GM19455 (cell line): ENCODE data around the gene GRK5.
"Not testable (repeated sequence)": the region's sequence is repeated elsewhere in the genome, so short reads cannot be mapped to it uniquely, and the experiment has no call there.

Experiments used
- ATAC-seq: cut with Tn5 transposase; IDR thresholded peaks from one replicate; pipeline ENCODE4 v1.9.1; 2021; ENCODE audit not compliant: unreplicated experiment

Gene GRK5

DNA sequence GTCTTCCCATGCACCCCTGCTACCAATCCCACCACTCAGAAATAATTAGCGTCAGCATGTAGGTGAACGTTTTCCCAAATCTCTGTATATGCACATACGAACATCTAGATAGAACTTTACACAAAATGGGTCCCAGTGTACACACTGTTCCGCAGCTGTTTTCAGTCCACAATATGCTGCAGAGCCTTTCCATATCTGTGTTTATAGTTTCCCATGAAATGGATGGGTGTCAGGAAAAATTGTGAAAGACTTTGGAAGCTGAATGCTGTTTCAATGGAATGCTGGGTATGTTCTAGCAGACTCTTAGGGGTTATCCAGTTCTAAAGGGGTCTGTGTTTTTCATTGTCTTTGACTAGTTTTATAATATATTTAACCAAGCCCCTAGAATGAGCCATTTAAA lies 13.8 kb downstream of the GRK5 start:
- no peak for ATAC-seq

DNA sequence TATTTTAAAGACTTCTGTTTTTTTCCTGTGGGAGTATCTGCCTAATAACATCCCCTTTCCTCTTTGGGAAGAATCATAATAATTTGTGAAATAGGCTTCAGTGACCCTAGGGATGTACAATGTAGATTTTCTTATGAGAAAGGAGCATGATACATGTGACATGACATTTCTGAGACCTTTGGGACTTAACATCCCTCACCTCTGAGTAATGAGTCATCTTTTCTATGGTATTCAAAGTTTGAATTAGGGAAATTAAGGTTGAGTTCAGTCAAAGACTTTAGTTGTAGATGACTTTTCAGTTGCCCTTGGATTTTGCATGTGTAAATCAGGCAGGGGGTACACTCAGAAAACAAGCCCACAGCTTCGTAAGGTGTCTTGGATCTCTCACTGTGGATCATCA lies 14.3 kb downstream of the GRK5 start:
- ATAC-seq, result no peak

DNA sequence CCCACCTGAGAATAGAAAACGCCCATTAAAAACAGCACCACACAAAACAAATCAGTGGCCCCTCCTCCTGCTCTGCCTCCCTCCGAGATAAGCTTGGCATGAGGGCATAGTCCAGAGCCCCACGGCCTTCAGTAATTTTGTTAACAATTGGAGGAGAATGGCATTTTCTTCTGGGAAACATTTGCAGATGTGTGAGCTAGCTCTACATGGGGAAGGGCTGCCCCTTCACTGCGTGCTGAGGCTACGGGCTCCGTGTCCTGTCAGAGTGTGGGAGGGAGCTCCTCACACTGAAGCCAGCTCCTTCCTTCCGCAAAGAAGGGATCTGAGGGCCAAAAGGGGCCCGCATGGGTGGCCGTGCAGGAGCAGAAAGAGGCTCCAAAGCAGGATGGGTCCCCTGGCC lies 15.2 kb downstream of the GRK5 start:
- no peak for ATAC-seq

DNA sequence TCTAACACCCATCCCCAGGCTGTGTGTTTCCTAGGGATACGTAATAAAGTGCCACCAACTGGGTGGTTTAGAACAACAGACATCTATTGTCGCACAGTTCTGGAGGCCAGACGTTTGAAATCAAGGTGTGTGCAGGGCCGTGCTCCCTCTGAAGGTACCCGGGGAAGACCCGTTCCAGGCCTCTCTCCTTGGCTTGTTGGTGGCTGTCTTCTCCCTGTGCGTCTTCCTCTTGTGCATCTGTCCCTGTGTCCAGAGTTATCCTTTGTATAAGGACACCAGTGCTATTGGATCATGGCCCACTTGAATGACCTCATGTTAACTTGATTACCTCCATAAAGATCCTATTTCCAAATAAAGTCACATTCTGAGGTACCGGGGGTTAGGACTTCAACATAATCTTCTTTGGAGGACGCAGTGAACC lies 15.6 kb downstream of the GRK5 start:
- ATAC-seq, result no peak

DNA sequence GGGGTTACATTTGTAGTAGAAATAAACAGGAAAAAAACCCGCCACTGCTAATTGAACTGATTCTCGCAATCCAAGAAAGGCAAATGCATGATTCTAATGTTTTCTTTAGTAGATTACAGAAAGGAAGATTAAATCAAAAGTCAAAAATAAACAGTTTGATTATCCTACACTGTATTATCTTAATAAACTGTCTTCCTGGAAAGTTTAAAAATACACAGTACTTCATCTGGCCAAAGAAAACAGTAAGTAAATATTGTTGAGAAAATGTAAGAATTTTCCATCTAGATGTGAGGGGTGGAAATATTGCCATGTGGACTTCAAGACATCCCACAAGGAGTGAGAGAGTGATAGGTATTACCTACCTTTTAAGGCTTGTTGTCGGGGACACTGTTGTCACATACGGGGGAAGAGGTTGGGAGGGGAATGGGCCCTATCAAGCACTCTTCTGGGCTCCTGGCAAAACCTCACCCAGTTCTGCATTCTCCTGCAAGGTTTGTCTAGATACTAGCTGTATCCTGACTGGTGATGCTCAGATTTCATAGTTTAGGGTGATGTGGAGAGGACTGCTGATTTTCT lies 17.8 kb downstream of the GRK5 start:
- no peak for ATAC-seq

DNA sequence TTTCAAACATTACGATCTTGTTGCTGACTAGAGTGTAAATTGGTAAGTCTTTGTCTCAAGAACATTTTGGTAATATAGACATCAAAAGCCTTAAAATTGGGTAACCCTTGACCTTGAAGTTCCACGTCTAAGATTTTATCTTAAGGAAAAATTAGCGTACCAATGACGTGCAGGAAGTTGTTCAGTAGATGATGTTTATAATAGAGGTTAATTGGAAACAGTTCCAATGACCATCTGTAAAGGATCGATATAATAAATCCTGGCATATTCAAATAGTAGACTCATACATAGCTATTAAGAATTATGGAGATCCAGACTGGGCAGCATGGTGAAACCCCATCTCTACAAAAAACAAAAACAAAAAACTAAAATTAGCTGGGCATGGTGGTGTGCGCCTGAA lies 20.5 kb downstream of the GRK5 start:
- no peak for ATAC-seq

DNA sequence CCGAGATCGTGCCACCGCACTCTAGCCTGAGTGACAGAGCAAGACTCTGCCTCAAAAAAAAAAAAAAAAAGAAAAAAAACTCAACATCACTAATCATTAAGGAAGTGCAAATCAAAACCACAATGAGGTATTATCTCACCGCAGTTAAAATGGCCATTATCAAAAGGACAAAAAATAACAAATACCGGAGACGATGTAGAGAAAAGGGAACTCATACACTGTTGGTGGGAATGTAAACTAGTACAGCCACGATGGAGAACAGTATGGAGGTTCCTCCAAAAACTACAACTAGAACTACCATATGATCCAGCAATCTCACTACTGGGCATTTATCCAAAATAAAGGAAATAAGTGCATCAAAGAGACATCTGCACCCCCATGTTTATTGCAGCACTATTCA lies 24.3 kb downstream of the GRK5 start:
- no peak for ATAC-seq

DNA sequence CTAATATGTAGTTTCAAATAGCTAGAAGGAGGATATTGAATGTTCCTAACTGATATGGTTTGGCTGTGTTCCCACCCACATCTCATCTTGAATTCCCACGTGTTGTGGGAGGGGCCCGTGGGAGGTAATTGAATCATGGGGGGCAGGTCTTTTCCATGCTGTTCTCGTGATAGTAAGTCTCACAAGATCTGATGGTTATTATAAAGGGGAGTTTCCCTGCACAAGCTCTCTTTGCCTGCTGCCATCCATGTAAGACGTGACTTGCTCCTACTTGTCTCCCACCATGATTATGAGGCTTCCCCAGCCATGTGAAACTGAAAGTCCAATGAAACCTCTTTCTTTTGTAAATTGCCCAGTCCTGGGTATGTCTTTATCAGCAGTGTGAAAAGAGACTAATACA lies 25.1 kb downstream of the GRK5 start:
- ATAC-seq, result not testable (repeated sequence)

DNA sequence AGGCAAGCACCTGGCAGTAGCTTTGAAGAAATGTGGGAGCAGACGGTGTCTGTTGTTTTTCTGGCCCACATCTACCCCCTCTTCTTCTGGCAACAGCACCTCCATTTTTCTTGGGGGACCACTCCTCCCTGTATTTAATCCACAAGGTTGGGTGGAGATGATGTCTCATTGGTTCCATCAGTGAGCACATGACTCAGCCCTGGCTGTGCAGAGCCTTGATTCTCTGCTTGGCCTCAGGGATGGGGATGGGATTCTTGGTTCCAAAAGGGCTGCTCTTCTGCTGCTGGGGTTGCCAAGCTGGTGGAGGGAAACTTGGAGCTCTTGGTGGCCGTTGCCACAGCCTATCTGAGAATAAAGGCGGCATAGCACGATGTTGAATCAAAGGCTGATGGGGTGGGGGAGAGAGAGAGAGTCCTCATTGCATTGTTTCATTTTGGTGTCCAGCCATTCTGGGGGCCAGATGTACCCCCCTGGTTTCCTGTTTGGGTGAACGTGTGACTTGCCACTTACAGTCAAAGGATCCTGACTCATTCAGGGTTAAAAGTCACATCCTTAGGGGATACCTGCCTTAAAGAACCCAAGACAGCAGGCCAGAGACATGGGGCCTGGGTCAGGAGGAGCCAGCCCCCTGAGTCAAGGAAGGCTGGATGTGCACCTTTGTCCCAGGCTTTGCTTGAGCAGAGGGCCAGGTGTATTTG lies 25.9 kb downstream of the GRK5 start:
- ATAC-seq, result no peak

DNA sequence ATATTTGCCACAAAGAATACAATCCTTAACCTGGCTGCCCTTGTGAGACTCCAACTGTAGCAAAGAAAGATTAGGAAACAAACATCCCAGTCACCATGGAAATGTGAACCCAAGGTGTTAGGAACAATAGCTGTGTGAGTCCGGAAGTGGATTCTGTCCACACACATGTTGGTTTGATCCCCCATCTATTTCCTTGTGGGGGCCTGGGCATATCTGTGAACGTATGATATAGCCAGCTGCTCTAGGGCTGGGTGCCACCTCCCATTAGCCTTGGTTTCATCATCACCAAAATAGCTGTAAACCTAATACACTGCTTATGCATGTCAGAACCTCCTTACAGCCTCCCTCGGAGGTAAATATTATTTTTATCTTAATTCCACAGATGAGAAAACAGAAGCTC lies 26.4 kb downstream of the GRK5 start:
- ATAC-seq, result no peak

DNA sequence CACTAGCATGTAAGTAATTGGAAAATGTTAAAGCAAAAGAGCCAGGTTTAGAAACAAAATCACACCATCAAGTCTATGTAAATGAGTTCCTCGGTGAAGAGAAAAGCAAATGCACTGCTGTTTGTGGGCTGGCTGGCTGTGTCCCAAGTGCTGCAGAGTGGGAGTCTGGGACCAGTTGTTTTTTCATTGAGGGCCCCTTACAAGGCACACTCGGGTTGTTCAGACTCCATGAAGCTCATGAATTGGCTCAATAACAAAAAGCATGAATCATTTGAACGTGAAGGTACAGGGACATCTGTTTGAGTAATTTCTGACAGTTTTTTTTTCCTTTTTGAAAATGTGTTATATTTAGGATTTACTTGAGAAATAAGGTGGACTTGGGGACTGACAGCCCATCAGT lies 28.0 kb downstream of the GRK5 start:
- no peak for ATAC-seq

DNA sequence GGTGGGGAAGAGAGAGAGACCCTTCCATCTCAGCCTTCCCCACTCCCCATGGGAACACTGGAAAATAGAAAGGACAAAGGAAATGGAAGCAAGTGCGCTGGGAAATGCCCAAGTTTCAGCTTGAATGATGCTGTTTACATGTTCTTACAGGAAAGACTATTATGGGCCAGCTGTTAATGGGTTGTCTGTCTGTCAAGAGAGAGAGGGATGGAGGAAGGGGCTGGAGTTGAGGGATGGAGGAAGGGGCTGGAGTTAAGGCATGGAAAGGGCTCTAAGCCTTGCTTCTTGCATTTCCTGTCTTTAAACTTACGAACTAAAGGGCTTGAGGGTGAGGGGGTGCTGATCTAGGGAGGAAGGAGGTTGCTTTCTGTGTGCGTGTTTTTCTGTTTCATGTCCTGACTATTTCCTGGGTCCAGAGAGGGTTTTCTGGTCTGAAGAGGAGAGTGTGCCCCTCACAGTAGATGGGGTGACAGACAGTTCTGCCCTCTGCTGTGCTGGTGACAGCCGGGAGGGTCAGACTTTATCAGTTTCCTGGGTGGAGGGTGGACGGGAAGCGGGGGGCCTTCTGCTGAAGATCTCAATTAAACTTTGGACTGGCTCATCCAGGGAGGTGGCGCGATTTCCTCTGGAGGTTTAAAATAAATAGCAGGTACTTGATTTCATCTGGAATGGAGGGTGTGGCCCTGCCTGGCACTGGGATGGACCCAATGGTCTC lies 30.5 kb downstream of the GRK5 start:
- ATAC-seq, result no peak

DNA sequence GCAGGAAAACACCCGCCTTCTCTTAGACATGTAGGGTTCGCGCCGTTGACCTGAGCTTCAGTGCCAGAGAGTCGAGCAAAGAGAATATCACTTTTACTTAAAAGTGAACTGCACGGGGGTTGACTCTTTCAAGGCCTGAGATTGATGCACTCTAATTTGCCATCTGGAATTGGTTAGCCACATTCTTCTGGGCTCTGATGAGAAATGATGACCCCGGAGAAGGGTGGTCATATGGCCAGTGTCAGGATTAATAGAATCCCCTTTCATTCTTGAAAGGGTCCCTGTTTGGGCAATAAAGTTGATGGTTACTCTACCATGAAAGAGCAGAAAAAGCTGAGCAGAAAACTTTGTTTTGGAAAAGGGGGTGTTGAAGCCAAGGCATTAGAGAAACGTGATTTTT lies 31.2 kb downstream of the GRK5 start:
- ATAC-seq, result no peak

DNA sequence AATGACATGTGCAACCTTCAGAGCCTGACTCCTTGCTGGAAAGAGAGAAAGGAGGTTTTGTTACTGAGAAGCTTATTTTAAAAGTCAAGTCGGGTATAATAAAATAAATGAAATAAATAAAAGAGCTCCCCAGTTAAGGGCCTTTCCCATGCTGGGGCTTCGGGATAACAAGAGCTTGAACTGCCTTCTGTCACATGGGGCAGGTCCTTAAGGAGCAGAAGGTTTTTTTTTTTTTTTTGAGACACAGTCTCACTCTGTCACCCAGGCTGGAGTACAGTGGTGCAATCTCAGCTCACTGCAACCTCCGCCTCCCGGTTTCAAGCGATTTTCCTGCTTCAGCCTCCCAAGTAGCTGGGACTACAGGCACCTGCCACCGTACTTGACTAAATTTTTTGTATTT lies 31.6 kb downstream of the GRK5 start:
- ATAC-seq, result not testable (repeated sequence)

DNA sequence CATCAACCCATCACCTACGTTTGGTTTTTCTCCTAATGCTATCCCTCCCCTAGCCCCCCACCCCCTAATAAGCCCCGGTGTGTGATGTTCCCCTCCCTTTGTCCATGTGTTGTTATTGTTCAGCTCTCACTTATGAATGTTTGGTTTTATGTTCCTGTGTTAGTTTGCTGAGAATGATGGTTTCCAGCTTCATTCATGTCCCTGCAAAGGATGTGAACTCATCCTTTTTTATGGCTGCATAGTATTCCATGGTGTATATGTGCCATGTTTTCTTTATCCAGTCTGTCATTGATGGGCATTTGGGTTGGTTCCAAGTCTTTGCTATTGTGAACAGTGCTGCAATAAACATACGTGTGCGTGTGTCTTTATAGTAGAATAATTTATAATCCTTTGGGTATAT lies 32.3 kb downstream of the GRK5 start:
- not testable (repeated sequence) for ATAC-seq

DNA sequence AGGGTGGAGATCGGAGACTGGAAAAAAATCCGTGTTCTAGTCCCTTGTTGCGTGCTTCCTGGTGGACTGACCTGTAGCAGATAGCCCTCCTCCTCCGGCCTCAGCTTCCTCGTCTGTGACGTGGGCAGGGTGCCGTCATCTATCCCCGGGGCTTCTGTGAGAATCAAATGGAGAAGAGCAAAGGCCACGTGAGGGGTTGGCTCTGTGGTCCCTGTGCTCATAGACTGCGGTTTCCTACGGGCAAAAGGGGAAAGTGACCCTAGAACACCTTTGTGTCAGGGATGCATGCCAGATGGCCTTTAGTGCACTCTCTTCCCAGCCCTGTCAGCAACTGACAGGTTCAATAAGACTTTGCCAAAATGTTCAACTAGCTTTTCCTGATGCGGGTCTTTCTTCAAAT lies 33.7 kb downstream of the GRK5 start:
- no peak for ATAC-seq

DNA sequence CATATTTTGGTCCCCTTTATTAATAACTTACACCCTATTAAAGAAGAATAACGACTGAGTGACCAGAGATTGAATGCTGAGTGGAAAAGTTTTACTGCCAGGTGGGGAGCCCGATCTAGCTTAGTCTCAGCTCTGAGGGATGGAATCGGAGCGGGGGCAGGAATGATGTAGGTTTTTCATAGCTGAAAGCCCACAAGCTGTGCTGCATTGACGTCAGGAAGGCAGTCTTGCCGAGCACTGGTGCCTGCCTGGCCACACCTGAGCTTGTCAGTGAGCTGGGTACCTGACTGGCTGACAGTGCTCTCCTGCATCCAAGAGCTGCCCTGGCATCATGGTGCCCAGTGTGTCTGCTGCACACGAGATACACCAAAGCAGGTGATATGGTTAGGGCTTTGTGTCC lies 34.8 kb downstream of the GRK5 start:
- ATAC-seq, result no peak

DNA sequence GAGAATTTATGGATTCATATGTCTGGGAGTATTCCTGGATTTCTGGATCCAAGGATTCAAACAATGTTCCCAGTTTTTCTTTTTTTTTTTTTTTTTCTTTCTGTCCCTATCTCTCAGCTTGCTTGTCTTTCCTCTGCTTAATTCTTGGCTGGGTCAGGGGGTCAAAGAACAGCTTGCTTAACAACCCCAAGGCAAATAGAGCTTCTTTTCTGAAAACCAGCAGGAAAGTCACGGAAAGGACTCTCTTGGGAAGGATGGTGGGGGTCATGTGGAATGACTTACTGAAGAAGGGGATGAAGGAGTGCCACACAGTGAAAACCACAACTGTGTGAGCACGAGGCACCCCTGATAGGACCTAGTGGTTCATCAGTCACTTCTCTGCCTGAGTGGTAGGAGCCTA lies 36.1 kb downstream of the GRK5 start:
- ATAC-seq, result no peak

DNA sequence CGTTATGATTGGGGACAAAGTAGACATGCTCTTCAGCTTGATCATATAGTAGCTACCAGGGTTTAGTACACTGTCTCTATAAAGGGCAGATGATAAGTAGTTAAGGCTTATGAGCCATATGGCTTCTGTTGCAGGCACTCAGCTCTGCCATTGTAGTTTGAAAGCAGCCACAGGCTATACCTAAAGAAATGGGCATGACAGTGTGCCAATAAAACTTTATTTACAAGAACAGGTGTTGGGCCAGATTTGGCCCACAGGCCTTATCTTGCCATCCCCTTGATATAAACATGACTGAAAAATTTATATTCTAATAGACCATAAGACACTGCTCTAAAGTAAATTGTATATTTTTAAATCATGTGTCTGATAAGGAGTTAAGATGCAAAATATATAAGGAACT lies 36.6 kb downstream of the GRK5 start:
- ATAC-seq, result no peak

DNA sequence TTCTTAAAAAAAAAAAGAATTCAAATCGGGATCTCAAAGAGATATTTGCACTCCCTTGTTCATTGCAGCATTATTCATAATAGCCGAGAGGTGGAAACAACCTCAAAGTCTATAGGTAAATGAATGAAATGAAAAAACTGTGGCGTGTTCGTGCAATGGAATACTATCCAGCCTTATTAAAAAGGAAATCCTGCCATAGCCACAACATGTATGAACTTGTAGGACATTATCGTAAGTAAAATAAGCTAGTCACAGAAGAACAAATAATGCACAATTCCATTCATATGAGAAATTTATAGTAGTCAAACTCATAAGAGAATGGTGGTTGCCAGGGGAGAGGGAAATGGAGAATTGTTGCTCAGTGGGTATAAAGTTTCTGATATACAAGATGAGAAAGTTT lies 37.9 kb downstream of the GRK5 start:
- no peak for ATAC-seq

DNA sequence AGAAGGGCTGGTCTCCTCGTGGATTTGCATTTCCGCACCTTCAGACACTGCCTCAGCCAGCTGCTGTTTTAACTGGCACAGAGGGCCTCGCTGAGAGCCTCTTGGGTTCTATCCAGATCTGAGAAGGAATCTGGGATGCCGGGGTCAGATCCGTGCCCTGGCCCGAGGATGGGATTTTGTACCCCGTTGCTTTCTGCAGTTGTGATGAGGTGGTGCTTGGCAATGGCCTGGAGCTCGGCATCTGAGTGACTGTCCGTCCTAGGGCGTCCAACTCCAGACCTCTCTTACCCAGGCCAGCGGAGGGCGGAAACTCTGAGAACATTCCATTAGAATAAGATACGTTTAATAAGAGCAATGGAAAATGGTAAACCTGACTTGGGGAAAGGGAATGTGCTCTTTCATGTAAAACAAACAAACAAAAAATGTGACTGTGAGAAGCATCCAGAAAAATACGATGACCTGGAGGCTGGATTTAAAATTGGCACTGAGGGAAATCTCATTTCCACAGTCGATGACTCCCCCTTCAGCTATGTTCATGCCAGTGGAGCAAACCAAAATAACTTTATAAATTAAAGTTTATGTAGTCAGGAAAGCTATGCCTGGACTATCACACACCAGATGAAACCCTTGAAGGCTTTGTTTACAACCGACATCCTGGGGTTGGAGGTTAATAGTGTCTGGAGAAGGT lies 39.6 kb downstream of the GRK5 start:
- no peak for ATAC-seq

DNA sequence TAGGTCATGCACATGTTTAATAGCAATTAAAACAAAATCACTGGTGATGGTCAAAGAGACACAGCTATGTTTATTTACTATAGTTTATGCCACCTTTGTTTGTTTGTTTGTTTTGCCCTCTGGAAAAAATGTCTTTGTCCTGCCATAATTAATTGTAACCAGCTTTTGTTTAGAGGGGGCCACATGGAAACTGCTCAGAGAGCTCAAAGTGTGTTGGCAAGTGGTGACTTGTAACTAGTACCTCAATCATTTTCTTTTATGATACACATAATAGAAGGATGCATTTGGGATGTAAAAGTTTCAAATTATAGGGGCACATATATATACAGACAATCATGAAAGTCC lies 40.2 kb downstream of the GRK5 start:
- ATAC-seq, result no peak
